Esophagus muscularis mucosa (tissue), 4 donors: Measurements from ENCODE around the gene STX18.

Experiments used
- EP300 ChIP-seq: sonication (generic); formaldehyde crosslinking; IDR thresholded peaks from one replicate; pipeline ENCODE4 v1.6.1; 2017; ENCODE audit warnings: antibody characterized with exemption
- POLR2A ChIP-seq: fragments of 450-650 bp; IDR thresholded peaks from one replicate; pipeline ENCODE4 v1.6.1; 2017; ENCODE audit warnings: antibody characterized with exemption, moderate library complexity, mild to moderate bottlenecking, low read depth
- POLR2AphosphoS5 ChIP-seq, 2 donors: sonication (generic); formaldehyde crosslinking; IDR thresholded peaks; one replicate each; pipeline ENCODE4 v1.6.1; 2017; ENCODE audit warnings: antibody characterized with exemption in 2 of 2
- TF ChIP-seq, protein P1 (sequence below), 3 experiments: fragments of 200-600 bp in 2 of 3; fragments of 450-650 bp in 1 of 3; sonication (generic) in 2 of 3; IDR thresholded peaks; one replicate each; pipeline ENCODE4 v1.5.1; 2017 to 2019; ENCODE audit warnings: antibody characterized with exemption in 3 of 3, mild to moderate bottlenecking in 2 of 3, moderate library complexity in 1 of 3

DNA sequence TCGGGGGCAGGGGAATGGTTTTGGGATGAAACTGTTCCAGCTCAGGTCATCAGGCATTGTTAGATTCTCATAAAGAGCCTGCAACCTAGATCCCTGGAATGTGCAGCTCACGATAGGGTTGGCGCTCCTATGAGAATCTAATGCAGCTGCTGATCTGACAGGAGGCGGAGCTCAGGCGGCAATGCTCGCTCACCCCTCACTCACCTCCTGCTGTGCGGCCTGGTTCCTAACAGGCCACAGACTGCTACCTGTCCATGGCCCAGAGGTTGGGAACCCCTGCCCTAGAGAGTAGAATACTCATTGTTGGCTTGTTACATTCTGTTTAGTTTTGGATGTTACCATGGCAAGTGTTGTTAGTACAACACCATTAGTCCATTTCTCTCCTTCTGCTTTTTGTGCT, 40.8 kb upstream of the STX18 start:
- TF ChIP-seq, protein P1, sequence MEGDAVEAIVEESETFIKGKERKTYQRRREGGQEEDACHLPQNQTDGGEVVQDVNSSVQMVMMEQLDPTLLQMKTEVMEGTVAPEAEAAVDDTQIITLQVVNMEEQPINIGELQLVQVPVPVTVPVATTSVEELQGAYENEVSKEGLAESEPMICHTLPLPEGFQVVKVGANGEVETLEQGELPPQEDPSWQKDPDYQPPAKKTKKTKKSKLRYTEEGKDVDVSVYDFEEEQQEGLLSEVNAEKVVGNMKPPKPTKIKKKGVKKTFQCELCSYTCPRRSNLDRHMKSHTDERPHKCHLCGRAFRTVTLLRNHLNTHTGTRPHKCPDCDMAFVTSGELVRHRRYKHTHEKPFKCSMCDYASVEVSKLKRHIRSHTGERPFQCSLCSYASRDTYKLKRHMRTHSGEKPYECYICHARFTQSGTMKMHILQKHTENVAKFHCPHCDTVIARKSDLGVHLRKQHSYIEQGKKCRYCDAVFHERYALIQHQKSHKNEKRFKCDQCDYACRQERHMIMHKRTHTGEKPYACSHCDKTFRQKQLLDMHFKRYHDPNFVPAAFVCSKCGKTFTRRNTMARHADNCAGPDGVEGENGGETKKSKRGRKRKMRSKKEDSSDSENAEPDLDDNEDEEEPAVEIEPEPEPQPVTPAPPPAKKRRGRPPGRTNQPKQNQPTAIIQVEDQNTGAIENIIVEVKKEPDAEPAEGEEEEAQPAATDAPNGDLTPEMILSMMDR (IDR thresholded peaks at IDR 0.05), result no peak
- TF ChIP-seq POLR2A (no peak), POLR2AphosphoS5 (IDR thresholded peaks at IDR 0.05) (no peak), EP300 (no peak)
